ENCODE measurements around the gene APH1A. TPM values are rescaled to one million over a fixed set of nuclear protein-coding genes. Genes with fewer than 3 reads are reported as not detected.

Gene APH1A
- total and polyA plus RNA-seq, 10 of the 15 experiments (the other 5 are each of a cell fraction or from before 2014, with no cell fraction given), result 6.7 to 130 (median 87.7) TPM

DNA sequence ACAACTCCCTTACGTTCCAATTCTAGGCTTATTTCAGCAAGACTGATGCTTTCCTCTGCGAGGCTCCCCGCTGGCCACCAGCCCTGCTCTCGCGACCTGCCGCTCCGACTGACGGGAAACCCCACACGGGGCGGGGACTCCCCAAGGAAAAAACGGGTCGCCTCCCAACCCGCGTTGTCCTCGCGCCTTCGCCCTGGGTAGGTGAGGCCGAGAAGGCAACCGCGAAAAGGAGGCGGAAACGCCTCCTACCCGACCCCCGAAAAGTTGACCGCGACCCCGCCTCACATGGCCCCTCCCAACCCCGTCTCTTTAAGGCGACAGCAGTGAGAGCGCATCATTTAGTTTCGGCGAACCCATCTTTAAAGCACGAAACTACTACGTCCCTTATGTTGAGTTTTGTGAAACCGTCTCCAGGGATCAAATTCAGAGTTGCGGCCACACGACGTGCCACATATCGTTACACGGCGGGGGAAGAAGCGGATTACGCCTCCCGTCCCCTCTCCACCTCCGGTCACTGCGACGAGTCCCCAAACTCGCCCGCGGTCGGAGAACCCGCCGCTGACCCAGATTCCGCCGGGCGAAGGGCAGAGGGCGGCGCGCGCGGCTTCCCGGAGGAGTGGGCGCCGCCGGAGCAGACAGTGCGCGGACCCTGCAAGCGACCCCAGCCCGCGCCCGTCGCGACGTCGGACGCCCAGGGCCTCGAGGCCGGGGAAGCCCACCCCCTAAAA is 34.1 kb downstream of the APH1A start (continued):
- TF ChIP-seq MTA2 (IDR thresholded peaks at IDR 0.05; ENCODE audit: low read depth) (peak; percentile 42; the same call in 1 of the 2 replicates), HDAC2 (IDR thresholded peaks at IDR 0.05) (no peak), ZNF384 (IDR thresholded peaks at IDR 0.05; ENCODE audit: borderline replicate concordance, low read depth, low read length) (no peak; the same call in 1 of the 2 replicates)
- TF ChIP-seq, protein P1, sequence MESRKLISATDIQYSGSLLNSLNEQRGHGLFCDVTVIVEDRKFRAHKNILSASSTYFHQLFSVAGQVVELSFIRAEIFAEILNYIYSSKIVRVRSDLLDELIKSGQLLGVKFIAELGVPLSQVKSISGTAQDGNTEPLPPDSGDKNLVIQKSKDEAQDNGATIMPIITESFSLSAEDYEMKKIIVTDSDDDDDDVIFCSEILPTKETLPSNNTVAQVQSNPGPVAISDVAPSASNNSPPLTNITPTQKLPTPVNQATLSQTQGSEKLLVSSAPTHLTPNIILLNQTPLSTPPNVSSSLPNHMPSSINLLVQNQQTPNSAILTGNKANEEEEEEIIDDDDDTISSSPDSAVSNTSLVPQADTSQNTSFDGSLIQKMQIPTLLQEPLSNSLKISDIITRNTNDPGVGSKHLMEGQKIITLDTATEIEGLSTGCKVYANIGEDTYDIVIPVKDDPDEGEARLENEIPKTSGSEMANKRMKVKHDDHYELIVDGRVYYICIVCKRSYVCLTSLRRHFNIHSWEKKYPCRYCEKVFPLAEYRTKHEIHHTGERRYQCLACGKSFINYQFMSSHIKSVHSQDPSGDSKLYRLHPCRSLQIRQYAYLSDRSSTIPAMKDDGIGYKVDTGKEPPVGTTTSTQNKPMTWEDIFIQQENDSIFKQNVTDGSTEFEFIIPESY (IDR thresholded peaks at IDR 0.05), result no peak
- TF ChIP-seq, protein P2, sequence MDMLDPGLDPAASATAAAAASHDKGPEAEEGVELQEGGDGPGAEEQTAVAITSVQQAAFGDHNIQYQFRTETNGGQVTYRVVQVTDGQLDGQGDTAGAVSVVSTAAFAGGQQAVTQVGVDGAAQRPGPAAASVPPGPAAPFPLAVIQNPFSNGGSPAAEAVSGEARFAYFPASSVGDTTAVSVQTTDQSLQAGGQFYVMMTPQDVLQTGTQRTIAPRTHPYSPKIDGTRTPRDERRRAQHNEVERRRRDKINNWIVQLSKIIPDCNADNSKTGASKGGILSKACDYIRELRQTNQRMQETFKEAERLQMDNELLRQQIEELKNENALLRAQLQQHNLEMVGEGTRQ (IDR thresholded peaks at IDR 0.05; ENCODE audit: borderline replicate concordance, low read depth, low read length), result no peak

DNA sequence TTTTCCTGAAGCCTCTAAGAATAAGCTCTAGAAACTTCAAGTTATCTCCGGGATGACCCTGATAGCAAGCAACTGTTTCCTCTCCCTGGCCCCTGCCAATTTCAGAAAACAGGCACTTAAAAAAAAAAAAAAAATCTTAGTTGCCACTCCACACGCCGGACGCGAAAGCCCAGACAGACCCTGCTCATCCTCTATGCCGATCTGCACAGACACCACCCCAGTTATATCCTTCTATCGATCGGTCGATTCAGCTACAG is 34.6 kb downstream of the APH1A start:
- ChIA-PET RAD21 (ENCODE audit: unreplicated experiment) (interaction anchor here (0.9 to 1.6 kb wide), 6 partner anchors 10 to 166 kb away, joined by 3 to 6 read pairs (median 4); partner anchors contain the start of gene VPS45), SMC1A (ENCODE audit: uncharacterized antibody, unreplicated experiment) (interaction anchor here (1.0 to 1.8 kb wide), 5 partner anchors 12 to 166 kb away, joined by 3 to 11 read pairs (median 4); partner anchors contain the start of gene VPS45), CTCF (interaction anchor here (1.5 to 1.9 kb wide), 3 partner anchors 47 to 73 kb away, joined by 4 to 7 read pairs (median 6); no protein-coding TSS in a partner anchor), POLR2A (interaction anchor here (0.7 to 2.4 kb wide), 11 partner anchors 9 to 579 kb away, joined by 3 to 11 read pairs (median 4); a partner anchor contains a TSS)
- H2AFZ ChIP-seq (ENCODE audit: control insufficient read depth, low read depth, low read length), result peak overlapping the region; percentile 65
- intact Hi-C loops (cut with micrococcal nuclease; ENCODE audit: unreplicated experiment), result loop anchor here (10.0 kb wide), 1 partner anchor 131 kb away; the partner anchor contains the start of gene RPRD2
- H3K79me2 ChIP-seq (ENCODE audit: control insufficient read depth, insufficient read depth, low read length), result peaks cover 57% of the 10 kb centered on the region
- DNase-seq (ENCODE audit: low read depth, low spot score), result no peak
- in situ Hi-C loops (cut with MboI), result no loop called here
- H3K27me3 ChIP-seq (replicated peaks in 1 of 2; ENCODE audit: control insufficient read depth in 2 of 2, insufficient read depth in 2 of 2, low read length in 1 of 2), result no peaks in the 10 kb centered on the region
- peaks cover 0 to 9% of the 10 kb centered on the region in 2 experiments; a peak in 1 of 4 replicates for H3K36me3 ChIP-seq (ENCODE audit: control insufficient read depth in 2 of 2, insufficient read depth in 2 of 2, low read length in 1 of 2)
- no peaks in the 10 kb centered on the region for H3K4me1 ChIP-seq (ENCODE audit: control insufficient read depth, insufficient read depth, low read length)
- H3K9me3 ChIP-seq (replicated peaks; ENCODE audit: control insufficient read depth, insufficient read depth, low read length), result no peaks in the 10 kb centered on the region
- peak overlapping the region; percentile 99 for H3K27ac ChIP-seq (ENCODE audit: control insufficient read depth, insufficient read depth)
- H3K4me3 ChIP-seq, result peak overlapping the region; percentile 87
- no peaks in the 10 kb centered on the region for H4K20me1 ChIP-seq (ENCODE audit: control insufficient read depth, insufficient read depth)
- ATAC-seq, result no peak
- peak overlapping the region; percentile 100 for H3K9ac ChIP-seq (ENCODE audit: control insufficient read depth, insufficient read depth, low read length)
- under 1% methylated on average over 8 of the region's 9 CpGs for WGBS (ENCODE audit: insufficient coverage, insufficient replicate concordance, low lambda C conversion rate, missing lambda C conversion rate)
- peak overlapping the region; percentile 56; the same call in 1 of the 2 replicates for H3K4me2 ChIP-seq (ENCODE audit: control insufficient read depth, insufficient read depth)
- FAIRE-seq, result no peak
- TF ChIP-seq ZNF384 (IDR thresholded peaks at IDR 0.05; ENCODE audit: borderline replicate concordance, low read depth, low read length), result peak; percentile 77; the same call in 1 of the 2 replicates
- TF ChIP-seq MLLT1 (IDR thresholded peaks at IDR 0.05), result 0 out of 2 replicates have a peak, but pooled peaks have one; percentile 87
- TF ChIP-seq LARP7 (IDR thresholded peaks at IDR 0.05), result no peak
- TF ChIP-seq MYB (IDR thresholded peaks at IDR 0.05; ENCODE audit: borderline replicate concordance, low read depth, low read length), result 0 out of 2 replicates have a peak, but pooled peaks have one; percentile 22
- BruUV-seq (replicated peaks), result no TSS peak
